Hepatic stellate cell (primary cell): ENCODE data around the gene PTRHD1.

Experiments
- DNase-seq: peaks from one replicate; pipeline ENCODE4 v3.0.0; 2011; ENCODE audit warnings: low spot score

PTRHD1 gene

GRCh38 chr2:24792874-24793760, at the start of gene PTRHD1, which contains the start of gene CENPO:
TSS of gene PTRHD1 (minus strand) at chr2:24793391. CDS start at chr2:24793377, 14 bp downstream.
TSS of gene CENPO (plus strand) at chr2:24793425. CDS start at chr2:24793920, 495 bp downstream.
- peak; percentile 97 for DNase-seq

- no peak for DNase-seq
Measured at GRCh38 chr2:24842081-24843050, 49.2 kb upstream of the PTRHD1 start.

GRCh38 chr2:24840962-24841945, 48.1 kb upstream of the PTRHD1 start:
- DNase-seq = no peak

GRCh38 chr2:24840164-24840869, 47.1 kb upstream of the PTRHD1 start:
- DNase-seq = no peak

GRCh38 chr2:24839729-24840128, 46.5 kb upstream of the PTRHD1 start:
- no peak for DNase-seq

- DNase-seq = no peak
Measured at GRCh38 chr2:24838541-24838940, 45.4 kb upstream of the PTRHD1 start.

GRCh38 chr2:24837996-24838513, 44.9 kb upstream of the PTRHD1 start:
- DNase-seq = no peak

GRCh38 chr2:24836706-24837105, 43.5 kb upstream of the PTRHD1 start:
- DNase-seq = no peak

GRCh38 chr2:24836206-24836605, 43.0 kb upstream of the PTRHD1 start:
- no peak for DNase-seq

GRCh38 chr2:24835411-24835810, 42.2 kb upstream of the PTRHD1 start:
- DNase-seq = peak; percentile 78

- DNase-seq = no peak
Measured at GRCh38 chr2:24834733-24835395, 41.7 kb upstream of the PTRHD1 start.

GRCh38 chr2:24833821-24834732, 40.9 kb upstream of the PTRHD1 start:
- no peak for DNase-seq

- DNase-seq = no peak
Measured at GRCh38 chr2:24832931-24833701, 39.9 kb upstream of the PTRHD1 start.

- no peak for DNase-seq
Measured at GRCh38 chr2:24832521-24832920, 39.3 kb upstream of the PTRHD1 start.

- DNase-seq = no peak
Measured at GRCh38 chr2:24832073-24832461, 38.9 kb upstream of the PTRHD1 start.

- DNase-seq = no peak
Measured at GRCh38 chr2:24831221-24832072, 38.3 kb upstream of the PTRHD1 start.

GRCh38 chr2:24830786-24831185, 37.6 kb upstream of the PTRHD1 start:
- no peak for DNase-seq
